A549 (cell line): ENCODE data around the gene PIANP.

Source experiments
- EP300 ChIP-seq, 2 experiments: fragments of >200 bp; sonication (Bioruptor Twin); formaldehyde crosslinking; IDR thresholded peaks; 2 replicates in 1 of 2; 3 replicates in 1 of 2; pipeline ENCODE4 v1.6.1; 2016 to 2017
- PHF8 ChIP-seq: fragments of 200-600 bp; sonication (generic); IDR thresholded peaks from 2 replicates; pipeline ENCODE4 v1.6.1; 2016; ENCODE audit warnings: low read depth, mild to moderate bottlenecking, antibody characterized with exemption, moderate library complexity, borderline replicate concordance
- POLR2A ChIP-seq: IDR thresholded peaks from 2 replicates; pipeline ENCODE4 v1.6.1; 2012; ENCODE audit warnings: mild to moderate bottlenecking, low read length
- RAD21 ChIP-seq, 2 experiments: fragments of >200 bp in 1 of 2; sonication (Bioruptor Twin) in 1 of 2; formaldehyde crosslinking in 1 of 2; IDR thresholded peaks in 1 of 2; conservative IDR thresholded peaks in 1 of 2; 2 replicates in 1 of 2; 3 replicates in 1 of 2; pipeline ENCODE4 v1.6.1; 2012 to 2018; ENCODE audit warnings: inconsistent platforms in 1 of 2
- RNF2 ChIP-seq: fragments of 200-600 bp; sonication (generic); IDR thresholded peaks from 2 replicates; pipeline ENCODE4 v1.6.1; 2016; ENCODE audit warnings: low read depth, mild to moderate bottlenecking, antibody characterized with exemption, moderate library complexity, borderline replicate concordance
- TF ChIP-seq, protein P1 (sequence below): fragments of >200 bp; sonication (Bioruptor Twin); formaldehyde crosslinking; IDR thresholded peaks from 3 replicates; pipeline ENCODE4 v1.5.1; 2016

DNA sequence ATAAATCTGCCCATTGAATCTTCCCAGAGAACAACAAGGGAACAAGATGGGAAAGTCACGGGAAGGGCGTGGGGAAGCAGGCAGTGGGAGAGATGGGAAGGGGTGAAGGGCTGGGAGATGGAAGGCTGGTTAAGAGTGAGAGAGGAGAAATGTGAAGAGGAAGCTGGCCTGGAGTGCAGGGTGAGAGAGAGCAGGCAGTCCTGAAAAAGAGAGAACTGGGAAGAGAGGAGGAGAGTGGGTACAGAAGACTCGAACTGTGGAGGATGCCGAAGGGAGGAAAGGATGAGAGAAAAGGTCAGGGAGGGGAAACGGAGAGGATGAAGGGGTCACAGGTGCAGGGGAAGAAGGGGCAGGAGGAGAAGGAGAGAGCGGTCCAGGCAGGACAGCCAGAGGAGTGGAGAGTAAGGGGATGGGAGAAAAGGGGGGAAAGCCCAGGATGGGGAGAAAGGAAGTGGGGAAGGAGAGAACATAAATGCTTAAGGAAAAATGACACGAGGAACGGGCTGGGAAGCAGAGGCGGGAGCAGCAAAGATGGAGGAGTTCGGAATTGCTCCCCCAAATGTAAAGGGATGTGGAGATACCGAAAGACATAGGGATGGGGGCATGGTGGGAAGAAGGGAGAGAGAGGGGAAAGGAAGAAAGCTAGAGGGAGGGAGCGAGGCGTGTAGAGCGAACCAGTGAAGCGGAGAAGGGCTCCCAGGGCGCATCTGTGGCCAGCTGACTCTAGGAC lies 1.2 kb downstream of the PIANP start:
- TF ChIP-seq POLR2A = no peak
- TF ChIP-seq EP300 (IDR thresholded peaks at IDR 0.05) = no peak
- TF ChIP-seq, protein P1, sequence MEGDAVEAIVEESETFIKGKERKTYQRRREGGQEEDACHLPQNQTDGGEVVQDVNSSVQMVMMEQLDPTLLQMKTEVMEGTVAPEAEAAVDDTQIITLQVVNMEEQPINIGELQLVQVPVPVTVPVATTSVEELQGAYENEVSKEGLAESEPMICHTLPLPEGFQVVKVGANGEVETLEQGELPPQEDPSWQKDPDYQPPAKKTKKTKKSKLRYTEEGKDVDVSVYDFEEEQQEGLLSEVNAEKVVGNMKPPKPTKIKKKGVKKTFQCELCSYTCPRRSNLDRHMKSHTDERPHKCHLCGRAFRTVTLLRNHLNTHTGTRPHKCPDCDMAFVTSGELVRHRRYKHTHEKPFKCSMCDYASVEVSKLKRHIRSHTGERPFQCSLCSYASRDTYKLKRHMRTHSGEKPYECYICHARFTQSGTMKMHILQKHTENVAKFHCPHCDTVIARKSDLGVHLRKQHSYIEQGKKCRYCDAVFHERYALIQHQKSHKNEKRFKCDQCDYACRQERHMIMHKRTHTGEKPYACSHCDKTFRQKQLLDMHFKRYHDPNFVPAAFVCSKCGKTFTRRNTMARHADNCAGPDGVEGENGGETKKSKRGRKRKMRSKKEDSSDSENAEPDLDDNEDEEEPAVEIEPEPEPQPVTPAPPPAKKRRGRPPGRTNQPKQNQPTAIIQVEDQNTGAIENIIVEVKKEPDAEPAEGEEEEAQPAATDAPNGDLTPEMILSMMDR = no peak
- no peak for TF ChIP-seq PHF8
- TF ChIP-seq RAD21 (conservative IDR thresholded peaks at IDR 0.05 in 1 of 2, IDR thresholded peaks at IDR 0.05 in 1 of 2) = no peak
- TF ChIP-seq RNF2 = no peak
